DMS79 treated with DMSO at 0.1 percent for 48 hours (cell line): Measurements from ENCODE around the gene SERTAD1.
"Not testable (repeated sequence)": the region's sequence is repeated elsewhere in the genome, so short reads cannot be mapped to it uniquely, and the experiment has no call there.

ENCODE experiments used
- DNase-seq: peaks from one replicate; lab custom pipeline; 2025; lab: John Stamatoyannopoulos, UW

The SERTAD1 gene

DNA sequence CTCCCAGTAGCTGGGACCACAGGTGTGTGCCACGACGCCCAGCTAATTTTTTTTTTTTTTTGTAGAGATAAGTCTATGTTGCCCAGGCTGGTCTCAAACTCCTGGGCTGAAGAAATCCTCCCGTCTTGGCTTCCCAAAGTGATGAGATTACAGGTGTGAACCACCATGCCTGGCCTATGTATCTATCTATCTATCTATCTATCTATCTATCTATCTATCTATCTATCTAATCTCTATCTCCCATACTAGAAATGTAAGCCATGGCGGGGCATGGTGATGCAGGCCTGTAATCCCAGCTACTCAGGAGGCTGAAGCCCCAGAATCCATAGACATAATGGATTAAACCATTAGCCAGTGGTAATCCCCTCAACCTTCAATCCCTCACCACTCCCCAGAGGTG lies 24.9 kb upstream of the SERTAD1 start:
- no peak for DNase-seq

DNA sequence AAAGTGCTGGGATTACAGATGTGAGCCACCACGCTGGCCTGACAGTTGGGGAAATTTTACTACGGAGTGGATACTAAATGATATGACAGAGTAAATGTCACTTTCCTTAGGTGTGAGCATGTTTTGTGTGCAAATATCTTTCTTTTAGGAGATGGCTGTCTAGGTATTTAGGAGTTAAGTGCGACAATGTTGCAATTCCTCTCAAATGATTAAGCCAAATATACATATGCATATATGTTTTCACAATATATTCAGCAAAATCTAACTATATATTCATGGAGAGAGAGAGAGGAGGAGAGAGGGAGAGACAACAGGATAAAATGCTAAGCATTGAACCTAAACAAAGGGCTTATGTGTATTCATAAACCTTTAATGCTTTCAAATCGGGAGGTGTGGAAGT lies 23.7 kb upstream of the SERTAD1 start:
- no peak for DNase-seq

DNA sequence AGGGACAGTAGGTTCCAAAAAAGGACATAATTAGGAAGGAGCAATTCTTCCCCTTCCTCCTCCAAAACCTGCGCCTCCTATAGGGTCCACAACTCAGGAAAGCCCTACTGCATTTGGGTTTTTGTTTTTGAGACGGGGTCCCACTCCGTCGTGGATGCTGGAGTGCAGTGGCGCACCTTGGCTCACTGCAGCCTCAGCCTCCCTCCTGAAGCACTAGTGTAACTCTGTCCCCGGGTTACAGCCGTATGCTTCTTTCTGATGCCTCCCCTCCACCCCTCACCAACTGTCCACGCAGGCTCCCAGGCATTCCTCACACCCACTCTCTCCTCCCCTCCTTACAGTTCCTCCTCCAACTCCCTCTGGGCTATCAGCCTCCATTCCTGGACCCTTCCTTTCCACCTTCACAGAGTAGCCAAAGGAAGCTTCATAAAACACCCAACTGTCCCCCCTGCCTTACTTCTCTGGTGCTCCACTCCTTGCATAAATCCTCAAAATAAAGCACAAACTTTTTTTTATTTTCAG lies 20.5 kb upstream of the SERTAD1 start:
- no peak for DNase-seq

DNA sequence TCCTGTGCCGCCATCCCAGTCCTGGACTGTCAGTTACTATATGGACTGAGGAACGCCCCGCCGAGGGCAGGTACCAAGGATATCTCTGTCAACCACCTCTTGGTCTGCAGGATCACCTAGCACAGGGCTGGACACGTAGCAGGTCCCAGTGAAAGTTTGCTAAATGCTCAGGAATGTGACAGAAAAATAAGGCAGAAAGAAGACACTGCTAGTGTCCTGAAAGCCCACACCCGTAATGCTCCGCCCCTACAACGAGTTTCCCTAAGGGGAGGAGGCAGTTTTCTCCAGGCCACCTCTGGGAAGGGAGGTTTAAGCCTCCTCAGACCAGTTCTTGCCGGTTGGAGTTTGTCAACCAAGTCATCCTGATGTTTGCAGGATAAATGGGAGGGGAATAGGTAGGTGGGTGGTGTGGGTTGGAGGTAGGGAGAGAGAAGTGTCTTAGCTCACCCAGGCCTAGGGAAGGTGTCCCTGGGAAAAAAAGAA lies 20.0 kb upstream of the SERTAD1 start:
- no peak for DNase-seq

DNA sequence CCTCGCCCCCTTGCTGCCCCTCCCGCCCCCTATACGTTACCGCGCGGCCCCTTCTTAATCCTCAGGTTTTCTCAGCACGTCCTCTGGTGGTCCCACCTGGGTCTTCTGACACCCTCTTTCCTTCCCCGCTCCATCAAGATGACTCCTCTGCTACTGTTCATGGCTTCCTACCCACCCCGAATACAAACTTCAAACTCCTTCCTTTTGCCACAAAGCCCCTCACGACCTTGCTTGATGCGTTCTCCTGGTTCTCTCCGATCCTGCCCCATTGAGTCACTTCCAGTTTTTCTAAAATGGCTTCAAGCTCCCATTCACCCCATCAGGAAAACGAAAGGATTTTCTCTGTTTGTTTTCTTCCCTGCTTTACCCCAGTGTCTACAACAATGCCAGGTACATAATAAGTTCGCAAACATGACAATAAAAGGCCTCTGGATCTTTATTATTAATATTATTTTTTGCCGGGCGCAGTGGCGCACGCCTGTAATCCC lies 19.1 kb upstream of the SERTAD1 start:
- no peak for DNase-seq

DNA sequence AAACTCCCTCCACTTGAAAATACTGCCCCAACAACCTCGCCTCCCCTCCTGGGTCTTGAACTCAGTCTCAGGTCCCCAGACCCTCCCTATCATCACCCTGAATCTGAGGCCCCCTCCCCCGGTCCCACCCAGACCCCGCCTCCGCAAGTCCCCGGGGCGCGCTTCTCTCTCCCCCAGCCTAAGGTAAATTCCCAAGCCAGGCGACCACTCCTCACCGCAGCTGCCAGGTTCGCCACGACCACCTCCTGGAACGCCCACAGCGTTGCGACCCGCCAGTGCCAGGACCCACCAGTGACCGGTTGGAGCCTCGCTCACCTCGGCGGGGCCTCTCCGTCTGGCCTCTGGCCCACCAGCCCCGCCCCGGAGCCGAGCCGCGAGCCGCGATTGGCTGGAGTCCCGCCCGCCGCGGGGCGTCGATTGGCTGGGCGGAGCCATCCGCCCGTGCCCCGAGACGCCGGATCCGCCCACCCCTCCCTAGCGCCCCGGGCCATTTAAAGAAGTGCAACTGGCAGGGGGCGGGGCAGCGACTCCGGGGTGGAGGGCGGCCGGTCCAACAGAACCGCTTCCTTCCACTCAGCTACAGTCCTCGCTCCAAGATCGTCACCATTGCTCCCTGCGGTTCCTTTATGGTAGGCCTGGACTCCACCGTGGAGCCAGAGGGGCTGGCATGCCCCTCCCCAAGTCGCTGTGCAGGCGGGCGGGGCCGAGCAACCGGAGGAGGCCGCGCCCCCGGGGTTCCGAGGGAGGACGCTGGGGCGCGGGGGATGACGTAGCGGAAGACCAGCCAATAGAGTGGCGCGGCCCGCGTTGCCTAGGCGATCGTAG lies 18.4 kb upstream of the SERTAD1 start, which contains the start of gene SERTAD3:
Gene SERTAD3 (minus strand): TSS at position 336 of the 825 bp plus-strand sequence. CDS start 2,255 bp downstream, outside the sequence.
- peak; percentile 94 for DNase-seq

DNA sequence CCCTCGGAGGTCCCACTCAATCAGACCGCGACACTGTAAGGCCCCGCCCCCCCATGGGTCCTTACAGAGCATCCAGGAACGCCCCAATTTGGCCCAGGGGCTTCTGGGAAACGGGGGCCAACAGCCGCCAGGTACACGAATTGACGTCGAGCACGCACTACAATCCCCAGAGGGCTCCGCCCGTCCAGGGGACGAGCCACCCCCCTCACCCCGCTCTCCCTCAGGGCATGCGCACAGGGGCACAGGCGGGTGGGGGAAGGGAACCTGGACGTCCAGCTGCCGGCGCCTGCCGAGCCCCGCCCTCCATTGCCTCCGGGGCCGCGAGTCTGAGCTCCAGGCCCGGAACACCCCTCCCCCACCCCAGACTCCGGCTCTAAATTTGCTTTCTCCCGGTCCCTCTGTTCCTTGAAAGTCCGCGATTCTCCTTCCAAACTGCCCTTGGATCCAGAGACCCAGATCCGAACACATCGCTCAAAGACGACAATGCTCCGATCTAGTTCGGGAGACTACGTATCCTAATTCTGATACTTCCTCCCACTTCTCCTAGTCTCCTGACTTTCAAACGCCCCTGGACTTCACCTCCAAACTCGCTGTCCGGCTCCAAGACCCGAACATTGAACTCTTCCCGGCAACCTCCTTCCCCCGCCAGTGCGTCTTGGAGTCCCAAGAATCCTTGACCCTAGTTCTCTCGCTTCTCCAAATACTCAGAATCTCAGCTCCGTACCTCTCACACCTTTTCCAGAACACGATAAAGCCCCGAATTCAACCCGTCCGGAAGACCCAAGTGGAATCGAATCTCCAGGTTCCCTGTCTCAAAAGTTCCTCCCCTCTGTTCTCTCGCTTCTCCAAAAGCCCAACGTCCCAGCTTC lies 17.6 kb upstream of the SERTAD1 start:
- DNase-seq: peak; percentile 92

DNA sequence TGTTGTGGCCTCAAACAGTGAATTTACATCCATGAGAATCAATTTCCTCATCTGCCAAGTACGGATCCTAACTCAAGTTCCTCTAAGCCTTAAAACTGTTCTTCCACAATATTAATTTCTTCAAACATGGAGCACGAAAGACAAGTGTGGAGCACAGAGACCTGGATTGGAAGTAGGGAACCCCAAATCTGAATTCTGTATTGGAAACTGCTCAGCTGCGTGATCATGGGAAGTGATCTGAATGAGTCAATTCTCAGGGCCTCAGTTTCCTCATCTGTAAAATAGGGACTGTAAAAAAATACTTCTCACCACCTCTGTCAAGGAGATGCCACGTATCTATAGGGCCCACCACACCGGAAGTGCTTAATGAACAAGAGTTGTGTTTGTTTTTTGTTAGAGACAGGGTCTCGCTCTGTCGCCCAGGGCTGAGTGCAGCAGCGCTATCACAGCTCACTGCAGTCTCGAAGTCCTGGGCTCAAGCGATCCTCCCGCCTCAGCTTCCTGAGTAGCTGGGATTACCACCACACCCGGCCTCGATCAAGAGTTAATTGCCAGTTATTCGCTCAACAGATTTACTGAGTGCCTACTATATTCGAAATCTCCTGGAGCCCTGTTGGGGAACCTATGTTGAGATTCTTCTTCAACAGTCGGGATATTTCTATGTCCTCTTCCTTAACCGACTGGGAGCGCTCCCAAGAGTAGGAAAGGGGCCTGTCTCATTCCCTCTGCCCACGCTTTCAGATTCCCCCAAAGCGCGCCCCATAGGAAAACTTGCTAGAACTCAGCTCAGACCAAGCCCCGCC lies 16.7 kb upstream of the SERTAD1 start:
- DNase-seq: no peak

DNA sequence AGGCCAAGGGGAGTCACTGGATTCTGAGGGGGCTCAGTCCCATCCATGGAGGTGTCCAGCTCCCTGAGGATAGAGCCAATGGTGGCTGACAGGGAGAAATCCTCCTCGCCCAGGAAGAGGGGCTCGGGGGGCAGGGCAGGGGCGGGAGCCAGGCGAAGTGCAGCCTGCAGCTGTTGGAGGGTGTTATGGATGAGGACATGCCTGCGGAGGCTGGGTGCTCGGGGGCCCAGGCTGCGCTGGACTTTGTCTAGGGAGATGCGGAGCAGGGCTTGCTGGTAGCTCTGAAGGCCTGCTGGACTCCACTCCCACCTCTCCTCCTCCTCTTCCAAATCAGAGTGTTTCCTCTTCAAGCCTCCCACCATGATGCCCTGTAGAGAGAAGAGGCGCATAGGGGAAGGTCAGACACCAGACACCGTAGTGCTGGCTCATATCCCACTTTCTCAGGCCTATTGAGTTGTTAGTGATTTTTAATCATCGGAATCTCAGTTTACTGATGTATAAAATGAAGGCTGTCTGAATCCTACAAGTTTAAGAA lies 16.0 kb upstream of the SERTAD1 start:
- no peak for DNase-seq

DNA sequence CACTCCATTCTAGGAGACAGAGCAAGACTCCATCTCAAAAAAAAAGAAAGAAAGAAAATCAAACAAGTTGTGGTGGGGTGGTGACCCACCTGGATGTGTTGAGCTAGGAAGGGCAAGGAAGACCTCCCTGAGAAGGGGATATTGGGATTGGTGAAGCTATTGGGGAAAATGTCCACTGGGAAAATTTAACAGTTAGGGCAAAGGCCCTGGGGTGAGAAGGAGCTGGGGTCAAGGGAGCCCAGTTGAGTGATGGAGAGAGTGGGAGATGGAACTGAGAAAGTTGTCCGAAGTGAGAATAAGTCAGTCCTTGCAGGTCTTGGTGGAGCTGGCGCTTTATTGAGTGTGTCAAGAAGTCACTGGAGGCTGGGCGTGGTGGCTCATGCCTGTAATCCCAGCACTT lies 12.5 kb upstream of the SERTAD1 start:
- no peak for DNase-seq

DNA sequence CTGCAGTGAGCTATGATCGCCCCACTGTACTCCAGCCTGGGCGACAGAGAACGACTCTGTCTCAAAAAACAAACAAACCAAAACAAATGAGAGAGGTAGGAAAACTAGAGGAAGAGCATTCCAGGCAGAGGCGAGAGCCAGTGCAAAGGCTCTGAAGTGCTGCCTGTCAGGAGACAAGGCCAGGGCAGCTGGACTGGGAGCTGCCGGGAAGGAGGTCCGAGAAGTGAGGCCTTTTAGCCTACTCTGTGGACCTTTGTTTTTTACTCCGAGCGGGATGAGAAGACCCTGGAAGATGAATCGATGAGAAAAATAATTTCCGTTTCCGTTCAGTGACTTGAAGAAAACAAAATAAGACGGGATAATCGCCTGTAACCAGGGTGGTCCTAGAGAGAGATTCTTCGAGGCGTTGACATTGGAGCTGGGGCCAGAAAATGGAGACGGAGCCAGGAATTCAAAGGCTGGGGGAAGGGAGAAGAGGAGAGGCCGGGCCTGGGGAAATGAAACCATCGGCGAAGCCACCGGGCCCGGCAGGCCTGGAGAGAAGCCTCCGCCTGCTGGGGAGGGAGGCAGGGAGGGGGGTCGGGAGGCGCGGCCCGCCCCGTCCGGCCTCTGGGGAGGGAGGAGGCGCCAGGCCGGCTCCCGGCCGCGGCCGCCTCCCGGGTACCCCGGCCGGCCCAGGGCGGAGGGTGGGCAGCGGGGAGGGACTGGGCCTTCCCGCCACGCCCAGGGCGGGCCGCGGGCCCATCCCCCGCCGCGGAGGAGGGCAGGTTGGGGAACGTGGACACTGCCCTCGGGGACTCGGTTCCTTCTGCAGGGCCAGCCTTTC lies 7.8 kb upstream of the SERTAD1 start:
- DNase-seq: peak; percentile 84

DNA sequence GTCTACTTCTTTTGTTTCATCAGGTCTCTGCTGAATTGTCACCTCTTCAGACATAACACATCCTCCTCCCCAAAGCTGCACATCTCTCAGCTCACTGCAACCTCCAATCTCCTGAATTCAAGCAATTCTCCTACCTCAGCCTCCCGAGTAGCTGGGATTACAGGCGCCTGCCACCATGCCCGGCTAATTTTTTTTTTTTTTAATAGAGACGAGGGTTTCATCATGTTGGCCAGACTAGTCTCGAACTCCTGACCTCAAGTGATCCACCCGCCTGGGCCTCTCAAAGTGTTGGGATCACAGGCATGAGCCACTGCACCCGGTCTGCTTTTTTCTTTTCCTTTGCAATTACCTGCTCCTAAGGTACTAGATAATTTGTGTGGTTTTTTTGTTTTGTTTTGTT lies 7.0 kb upstream of the SERTAD1 start:
- peak; percentile 51 for DNase-seq

DNA sequence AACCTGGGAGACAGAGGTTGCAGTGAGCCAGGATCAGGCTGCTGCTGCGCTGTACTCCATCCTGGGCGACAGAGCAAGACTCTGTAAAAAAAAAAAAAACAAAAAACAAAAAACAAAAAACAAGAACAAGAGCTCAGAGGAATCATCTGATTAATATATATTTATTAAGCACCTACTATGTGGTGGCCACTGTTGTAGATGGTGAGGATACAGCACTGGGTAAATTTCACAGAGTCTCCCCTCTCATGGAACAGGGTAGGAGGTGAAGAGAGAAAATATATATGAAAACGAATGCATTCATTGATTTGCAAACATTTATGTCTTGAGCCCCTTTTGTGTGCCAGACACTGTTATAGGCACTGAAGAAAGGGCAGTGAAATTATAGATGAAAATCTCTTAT lies 5.9 kb upstream of the SERTAD1 start:
- DNase-seq: no peak

DNA sequence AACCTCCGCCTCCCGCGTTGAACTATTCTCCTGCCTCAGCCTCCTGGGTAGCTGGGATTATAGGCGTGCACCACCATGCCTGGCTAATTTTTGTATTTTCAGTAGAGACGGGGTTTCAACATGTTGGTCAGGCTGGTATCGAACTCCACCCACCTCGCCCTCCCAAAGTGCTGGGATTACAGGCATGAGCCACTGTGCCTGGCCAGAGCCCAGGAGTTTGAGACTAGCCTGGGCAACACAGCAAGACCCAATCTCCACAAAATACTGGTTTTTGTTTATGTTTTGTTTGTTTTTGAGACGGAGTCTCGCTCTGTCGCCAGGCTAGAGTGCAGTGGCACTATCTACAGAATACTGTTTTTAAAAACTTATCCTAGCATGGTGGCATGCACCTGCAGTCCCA lies 4.5 kb upstream of the SERTAD1 start:
- not testable (repeated sequence) for DNase-seq

DNA sequence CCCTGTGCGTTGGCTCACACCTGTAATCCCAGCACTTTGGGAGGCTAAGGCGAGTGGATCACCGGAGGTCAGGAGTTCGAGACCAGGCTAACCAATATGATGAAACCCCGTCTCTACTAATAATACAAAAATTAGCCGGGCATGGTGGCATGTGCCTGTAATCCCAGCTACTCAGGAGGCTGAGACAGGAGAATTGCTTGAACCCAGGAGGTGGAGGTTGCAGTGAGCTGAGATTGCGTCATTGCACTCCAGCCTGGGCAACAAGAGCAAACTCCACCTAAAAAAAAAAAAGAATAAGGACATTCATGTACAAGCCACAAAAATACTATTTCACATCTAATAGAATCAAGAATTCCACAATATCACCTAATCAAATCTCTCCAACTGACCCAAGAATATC lies 2.4 kb upstream of the SERTAD1 start:
- not testable (repeated sequence) for DNase-seq

DNA sequence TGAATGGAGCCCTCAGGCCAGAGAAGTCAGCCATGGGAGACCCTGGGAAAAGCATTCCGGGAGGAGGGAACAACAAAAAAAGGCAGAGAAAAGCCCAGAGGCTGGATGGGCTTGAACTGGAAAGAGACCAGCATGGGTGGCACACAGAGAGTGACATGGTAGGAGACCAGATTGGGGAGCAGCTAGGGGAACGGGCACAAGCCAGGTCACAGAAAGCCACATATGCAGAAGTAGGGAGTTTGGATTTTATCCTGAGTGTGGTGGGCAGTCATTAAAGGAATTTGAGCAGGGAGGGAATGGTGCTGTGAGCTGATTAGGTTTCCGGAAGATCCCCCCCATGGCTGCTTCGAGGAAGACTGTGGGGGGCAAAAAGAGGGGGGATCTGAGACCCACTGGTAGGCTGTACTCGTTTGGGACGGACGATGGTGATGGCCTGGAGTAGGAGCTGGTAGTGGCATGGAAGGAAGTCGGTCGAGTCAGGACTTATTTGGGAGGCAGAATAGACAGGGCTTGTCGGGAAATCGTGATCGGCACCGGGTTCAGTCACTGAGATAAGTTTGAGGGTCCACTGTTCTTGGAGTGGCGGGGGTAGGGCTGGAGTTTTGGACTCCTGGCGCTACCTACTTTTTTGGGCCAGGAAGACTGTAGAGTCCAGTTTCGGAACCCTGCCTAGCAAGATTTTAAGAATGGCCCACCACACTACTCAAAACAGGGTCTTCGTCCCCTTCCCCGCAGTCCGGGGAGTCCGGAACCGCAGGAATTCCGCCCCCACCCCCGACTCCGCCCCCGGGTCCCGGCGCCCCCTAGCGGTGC lies 949 bp downstream of the SERTAD1 start:
- DNase-seq: no peak

DNA sequence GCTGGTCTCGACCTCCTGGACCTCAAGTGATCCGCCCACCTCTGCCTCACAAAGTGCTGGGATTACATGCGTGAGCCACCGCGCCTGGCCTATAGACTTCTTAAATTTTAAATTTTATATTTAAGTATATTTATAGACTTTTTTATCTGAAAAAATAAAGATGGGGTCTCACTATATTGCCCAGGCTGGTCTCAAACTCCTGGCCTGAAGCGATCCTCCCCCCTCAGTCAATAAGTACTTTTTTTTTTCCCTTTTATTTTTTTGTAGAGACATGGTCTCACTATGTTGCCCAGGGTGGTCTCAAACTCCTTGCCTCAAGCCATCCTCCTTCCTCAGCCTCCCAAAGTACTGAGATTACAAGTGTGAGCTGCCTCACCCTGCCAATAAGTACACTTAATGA lies 1.9 kb downstream of the SERTAD1 start:
- no peak for DNase-seq

DNA sequence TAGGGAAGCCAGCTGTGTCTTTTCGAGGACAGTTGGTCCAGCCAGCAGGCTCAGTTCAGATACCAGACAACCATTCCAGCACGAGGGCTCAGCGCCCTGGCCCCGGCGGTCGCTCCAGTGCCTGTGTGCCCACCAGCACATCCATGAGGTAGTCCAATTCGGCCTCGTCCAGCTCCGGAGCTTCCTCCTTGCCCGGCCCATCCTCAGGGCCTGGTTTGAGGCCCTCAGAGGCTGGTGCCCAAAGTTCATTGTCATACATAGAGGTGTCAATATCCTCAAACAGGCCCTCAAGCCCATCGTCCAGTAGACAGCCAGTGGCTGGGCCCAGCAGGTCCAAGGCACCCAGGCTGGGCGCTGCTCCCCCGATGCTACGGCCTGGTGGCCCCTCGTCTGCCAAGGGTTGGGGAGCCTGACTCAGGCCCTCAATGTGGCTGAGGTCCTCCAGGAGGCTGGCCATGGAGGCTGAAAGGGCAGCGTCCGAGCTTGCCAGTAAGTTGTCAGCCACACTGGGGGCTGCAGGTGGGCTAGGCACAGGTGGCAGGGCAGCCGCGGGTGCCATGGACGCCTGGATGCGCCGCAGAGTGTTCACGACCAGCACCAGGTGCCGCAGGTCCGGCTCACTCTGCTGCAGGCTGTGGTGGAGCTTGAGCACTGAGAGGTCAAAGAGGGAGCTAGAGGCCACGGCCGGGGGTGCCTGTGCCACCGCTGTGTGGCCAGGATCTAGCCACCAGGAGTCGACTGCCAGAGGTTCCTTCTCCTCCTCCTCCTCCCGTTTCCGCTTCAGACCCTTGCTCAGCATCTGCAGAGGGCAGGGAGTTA lies 2.8 kb downstream of the SERTAD1 start:
- no peak for DNase-seq
